A549 (cell line): Measurements from ENCODE around the gene OR2A1. TPM values are rescaled to one million over a fixed set of nuclear protein-coding genes. Genes with fewer than 3 reads are reported as not detected.
"Not testable (repeated sequence)": the region's sequence is repeated elsewhere in the genome, so short reads cannot be mapped to it uniquely, and the experiment has no call there.

Source experiments
- ATAC-seq, 2 experiments: fragments of 200-7000 bp in 1 of 2; fragments of >200 bp in 1 of 2; cut with Nextera tagmentation in 1 of 2; cut with Tn5 transposase in 1 of 2; 3 replicates each; pipeline versions ENCODE4 v1.8.0 to v1.9.1; 2018 to 2020; ENCODE audit warnings: mild to moderate bottlenecking in 1 of 2, moderate library complexity in 1 of 2
- CTCF ChIA-PET: fragments of 300-600 bp; sonication (Branson Sonifier 250); formaldehyde crosslinking; extraction: SDS; loops from one replicate; lab custom pipeline; 2021; ENCODE audit warnings: antibody characterized with exemption, inconsistent platforms; lab: Yijun Ruan, JAX
- POLR2A ChIA-PET: fragments of 350-600 bp; formaldehyde crosslinking; extraction: SDS; loops from one replicate; lab custom pipeline; 2021; ENCODE audit warnings: antibody characterized with exemption, inconsistent platforms; lab: Yijun Ruan, JAX
- DNase-seq, 2 experiments: peaks; one replicate each; pipeline versions ENCODE4 v3.0.0 to v3.0.0-alpha.2; 2011 to 2016; ENCODE audit warnings: low read depth in 1 of 2, low spot score in 1 of 2
- FAIRE-seq: peaks from 2 replicates; lab custom pipeline; 2011; peaks lifted over from hg19 to GRCh38; lab: Jason Lieb, UNC
- H3K27ac ChIP-seq, 2 experiments: fragments of >200 bp; sonication (Bioruptor Twin); formaldehyde crosslinking; 3 replicates each; pipeline ENCODE4 v1.5.1; 2016 to 2017
- H3K4me1 ChIP-seq: fragments of >200 bp; sonication (Bioruptor Twin); formaldehyde crosslinking; 3 replicates; pipeline ENCODE4 v1.6.1; 2016
- H3K4me2 ChIP-seq: fragments of >200 bp; sonication (Bioruptor Twin); formaldehyde crosslinking; 3 replicates; pipeline ENCODE4 v1.6.1; 2016
- H3K4me3 ChIP-seq: fragments of >200 bp; sonication (Bioruptor Twin); formaldehyde crosslinking; 3 replicates; pipeline ENCODE4 v1.5.1; 2016
- H3K9me3 ChIP-seq: fragments of >200 bp; sonication (Bioruptor Twin); formaldehyde crosslinking; 3 replicates; pipeline ENCODE4 v1.6.1; 2016
- WGBS: methylation state at CpG from one replicate; pipeline ENCODE4 v1.1.6; 2017; ENCODE audit errors: missing lambda C conversion rate; 5-methylcytosine and 5-hydroxymethylcytosine counted together
- polyA plus RNA-seq, 4 experiments: library from polyadenylated mRNA; depleted of rRNA in 3 of 4; stranded (reverse); fragments of >200 nt; fragmentation: RNase III in 1 of 4; extraction: RNeasy Plus Mini Kit Qiagen cat#74134 plus additional on column Dnase treatment in 1 of 4; gene quantifications; 2 replicates in 3 of 4; 3 replicates in 1 of 4; pipeline ENCODE4 v1.2.3, GENCODE V29; 2011 to 2017

The OR2A1 gene
- polyA plus RNA-seq, 2 of the 4 experiments (the other 2 are of a cell fraction): not detected

DNA sequence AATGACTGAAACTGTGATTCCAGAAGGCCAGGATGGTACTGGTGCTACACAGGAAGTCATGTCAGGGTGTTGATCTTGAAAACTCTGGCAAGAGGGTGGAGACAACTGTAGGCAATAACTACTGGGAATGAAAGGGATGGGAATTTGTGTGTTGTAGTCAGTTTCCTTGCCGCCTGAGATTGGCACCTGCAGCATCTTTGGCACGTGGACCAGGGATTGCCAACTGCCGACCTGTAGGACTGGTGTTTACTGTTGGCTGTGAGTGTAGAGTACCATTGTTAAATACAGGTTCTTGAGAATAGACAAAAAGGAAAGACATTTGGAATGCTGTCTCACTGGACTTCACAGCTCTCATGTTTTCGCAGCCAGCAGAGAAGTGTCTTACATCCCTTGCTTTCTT is 11.1 kb downstream of the OR2A1 start:
- H3K9me3 ChIP-seq, ATAC-seq, CTCF ChIA-PET, DNase-seq, H3K4me2 ChIP-seq, POLR2A ChIA-PET, H3K27ac ChIP-seq, H3K4me3 ChIP-seq, H3K4me1 ChIP-seq, FAIRE-seq: not testable (repeated sequence)
- WGBS: 65% methylated on average over 3 of the region's 4 CpGs

DNA sequence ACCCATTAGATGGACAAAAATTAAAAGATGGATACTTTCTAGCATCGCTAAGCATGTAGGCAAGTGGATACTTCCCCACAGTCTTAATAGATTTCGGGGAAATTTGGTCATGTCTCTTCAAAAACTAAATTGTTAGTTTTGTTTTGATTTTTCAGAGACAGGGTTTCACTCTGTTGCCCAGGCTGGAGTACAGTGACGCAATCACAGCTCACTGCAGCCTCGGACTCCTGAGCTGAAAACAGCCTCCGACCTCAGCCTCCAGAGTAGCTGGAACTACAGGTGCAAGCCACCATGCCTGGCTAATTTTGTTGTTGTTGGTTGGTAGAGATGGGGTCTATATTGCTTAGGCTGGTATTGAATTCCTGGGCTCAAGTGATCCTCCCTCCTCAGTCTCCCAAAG is 13.6 kb downstream of the OR2A1 start:
- H3K9me3 ChIP-seq, DNase-seq, FAIRE-seq, H3K4me3 ChIP-seq, H3K4me2 ChIP-seq, POLR2A ChIA-PET, ATAC-seq, H3K4me1 ChIP-seq, H3K27ac ChIP-seq, CTCF ChIA-PET: not testable (repeated sequence)
- WGBS: 41% methylated on average over 4 of the region's 5 CpGs

DNA sequence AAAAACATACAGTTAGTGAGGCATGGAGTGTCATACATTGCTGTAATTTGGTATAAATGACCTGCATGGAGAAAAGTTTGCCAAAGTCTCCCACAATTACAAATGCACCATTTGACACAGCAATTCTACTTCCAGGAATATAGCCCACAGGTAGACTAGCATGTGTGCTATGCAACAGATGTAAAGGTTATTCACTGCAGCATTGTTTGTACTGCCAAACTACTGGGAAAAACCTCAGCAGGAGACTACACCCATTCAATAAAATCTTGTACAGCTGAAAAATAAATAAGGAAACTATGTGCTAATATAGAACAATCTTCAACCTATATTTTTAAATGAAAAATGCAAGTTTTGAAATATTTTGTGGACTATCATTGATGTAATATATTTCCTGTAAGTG is 17.8 kb downstream of the OR2A1 start:
- H3K4me1 ChIP-seq, H3K4me2 ChIP-seq, H3K4me3 ChIP-seq, H3K27ac ChIP-seq, ATAC-seq, POLR2A ChIA-PET, H3K9me3 ChIP-seq, DNase-seq, CTCF ChIA-PET, FAIRE-seq: not testable (repeated sequence)

DNA sequence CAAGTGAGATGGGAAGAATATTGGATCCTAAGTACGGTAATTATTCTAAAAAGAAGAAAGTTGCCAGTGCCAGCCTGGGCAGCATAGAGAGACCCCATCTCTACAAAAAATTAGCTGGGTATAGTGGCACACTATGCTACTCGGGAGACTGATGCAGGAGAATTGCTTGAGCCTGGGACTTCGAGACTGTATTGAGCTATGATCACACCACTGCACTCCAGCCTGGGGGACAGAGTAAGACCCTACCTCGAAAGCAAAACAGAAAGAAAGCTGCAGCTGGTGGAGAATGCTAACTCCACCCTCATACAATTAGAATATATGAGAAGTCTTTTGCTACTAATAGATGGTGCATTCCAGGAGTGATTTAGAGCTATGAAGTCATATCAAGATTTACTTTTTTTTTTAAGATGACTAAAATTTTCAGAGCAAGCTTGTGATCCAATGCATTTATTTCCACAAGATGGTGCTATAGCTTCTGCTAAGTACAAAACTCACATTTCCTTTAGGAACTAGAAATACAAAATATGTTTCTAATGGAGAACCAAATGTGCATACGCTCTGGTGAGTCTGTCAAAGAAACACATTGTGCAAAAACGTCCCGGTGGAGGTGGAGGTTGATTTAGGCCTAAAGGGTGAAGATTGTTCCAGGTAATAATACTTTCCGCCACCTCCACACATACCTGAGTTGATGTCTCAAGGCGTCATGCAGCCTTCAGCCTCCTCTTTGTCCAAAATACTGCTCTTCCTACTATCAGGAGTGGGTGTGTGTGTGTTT is 19.2 kb downstream of the OR2A1 start:
- H3K4me3 ChIP-seq, H3K9me3 ChIP-seq, H3K4me2 ChIP-seq, H3K4me1 ChIP-seq, POLR2A ChIA-PET, H3K27ac ChIP-seq, DNase-seq: not testable (repeated sequence)
- CTCF ChIA-PET: interaction anchor here (0.6 to 1.2 kb wide), 3 partner anchors 60 to 106 kb away, joined by 3 to 5 read pairs (median 3); no protein-coding TSS in a partner anchor
- ATAC-seq: peak; percentile 55 to 79
- peak; percentile 99 for FAIRE-seq
- 41% methylated on average over 3 of the region's 9 CpGs for WGBS

DNA sequence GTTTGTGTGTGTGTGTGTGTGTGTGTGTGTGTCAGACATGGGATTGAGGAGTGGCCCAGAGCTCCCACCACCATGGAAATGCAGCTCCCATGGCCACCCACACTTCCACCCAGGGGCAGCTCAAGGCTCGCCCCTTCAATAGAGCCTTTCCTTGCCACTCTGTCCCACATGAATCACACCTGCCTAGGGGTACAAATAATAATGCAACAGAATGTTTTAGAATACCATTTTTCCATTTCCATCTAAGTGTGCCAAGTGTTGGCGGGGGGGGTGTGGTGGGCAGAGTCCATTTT is 19.7 kb downstream of the OR2A1 start:
- H3K27ac ChIP-seq, FAIRE-seq, DNase-seq, H3K4me3 ChIP-seq, POLR2A ChIA-PET, H3K4me2 ChIP-seq, H3K4me1 ChIP-seq, H3K9me3 ChIP-seq: not testable (repeated sequence)
- ATAC-seq: peak; percentile 19 to 50; a peak in 3 of 6 replicates
- CTCF ChIA-PET: interaction anchor here (0.6 to 1.2 kb wide), 3 partner anchors 60 to 105 kb away, joined by 3 to 5 read pairs (median 3); no protein-coding TSS in a partner anchor
- 65% methylated on average over 2 of the region's 2 CpGs for WGBS

DNA sequence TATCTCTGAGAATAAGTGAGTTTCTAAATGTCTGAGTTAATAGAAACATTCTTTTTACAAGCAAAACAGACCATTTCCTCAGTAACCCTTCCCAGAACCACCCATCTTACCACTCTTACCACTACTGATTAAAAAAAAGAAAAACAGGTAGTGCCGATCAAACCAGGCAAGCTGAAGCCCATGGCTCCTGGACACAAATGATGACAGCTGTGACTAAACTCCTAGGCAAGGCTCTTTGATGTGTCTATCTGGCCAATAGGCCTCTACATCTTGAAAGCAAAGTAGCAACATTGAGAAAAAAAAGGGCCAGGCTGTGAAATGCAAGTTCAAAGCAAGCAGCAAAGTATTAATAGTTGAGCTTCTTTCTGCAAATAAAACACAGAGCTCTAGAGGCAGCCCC is 36.4 kb downstream of the OR2A1 start:
- DNase-seq, H3K4me1 ChIP-seq, FAIRE-seq, H3K9me3 ChIP-seq, H3K27ac ChIP-seq, H3K4me3 ChIP-seq, H3K4me2 ChIP-seq, ATAC-seq, CTCF ChIA-PET, POLR2A ChIA-PET: not testable (repeated sequence)
- WGBS: no CpG with 5 or more reads among the region's 1 CpG

DNA sequence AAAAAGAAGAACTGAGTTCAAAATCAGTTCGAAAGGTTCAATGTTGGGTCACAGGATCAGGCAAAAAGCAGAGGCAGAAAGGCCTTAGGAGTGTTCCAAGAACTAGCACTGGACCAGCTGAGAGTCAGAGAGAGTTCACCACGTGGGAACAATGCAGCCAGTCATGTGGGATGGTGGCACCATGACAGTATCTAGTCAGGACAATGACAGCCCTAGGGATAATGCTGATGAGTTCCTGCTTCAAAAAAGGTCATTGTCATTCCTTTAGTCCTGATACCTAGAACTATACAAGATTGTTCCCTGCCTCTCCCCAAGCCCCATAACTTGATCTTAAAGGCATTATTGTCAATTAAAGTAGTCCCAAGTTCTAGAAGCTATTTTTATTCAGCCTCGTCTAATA is 39.4 kb downstream of the OR2A1 start:
- POLR2A ChIA-PET, FAIRE-seq, H3K4me1 ChIP-seq, CTCF ChIA-PET, H3K4me2 ChIP-seq, DNase-seq, H3K27ac ChIP-seq, H3K4me3 ChIP-seq, H3K9me3 ChIP-seq, ATAC-seq: not testable (repeated sequence)
- WGBS: 44% methylated on average over 2 of the region's 3 CpGs

DNA sequence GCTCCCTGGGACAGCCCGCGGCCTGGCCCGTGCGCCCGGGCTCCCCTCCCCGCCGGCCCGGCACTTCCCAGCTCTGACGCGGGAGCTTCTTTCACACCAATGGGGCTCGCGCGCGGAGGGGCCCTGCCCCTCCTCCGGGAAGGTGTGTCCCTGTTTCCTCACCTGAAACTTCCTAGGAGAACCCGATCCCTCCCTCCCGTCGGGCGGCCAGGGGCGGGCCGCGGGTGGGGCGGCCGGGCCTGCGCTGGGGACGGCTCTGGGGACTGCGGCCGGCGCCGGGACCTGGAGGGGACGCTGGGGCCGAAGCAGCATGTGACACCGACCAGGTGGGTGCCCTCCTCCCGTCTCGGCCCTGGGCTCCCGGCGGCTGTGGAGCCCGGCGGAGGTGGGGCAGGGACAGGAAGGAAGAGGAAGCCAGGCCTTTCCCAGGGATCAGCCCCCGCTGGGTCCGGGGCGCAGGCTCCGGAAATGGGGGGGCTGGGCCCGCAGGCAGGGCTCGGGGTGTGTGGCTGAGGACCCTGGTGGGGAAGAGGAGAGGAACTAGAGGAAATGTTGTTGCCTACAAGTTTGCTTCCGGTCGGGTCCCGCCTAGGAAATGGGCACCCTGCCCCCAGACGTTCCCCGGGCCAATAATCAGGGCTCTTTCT is 43.1 kb downstream of the OR2A1 start, which contains the start of gene ARHGEF5:
Gene ARHGEF5, plus strand, starts transcription at position 227 of the 647 bp plus-strand sequence. CDS start 7,268 bp downstream, outside the sequence.
- H3K4me2 ChIP-seq, H3K4me1 ChIP-seq, FAIRE-seq, H3K9me3 ChIP-seq, CTCF ChIA-PET, H3K27ac ChIP-seq, H3K4me3 ChIP-seq, DNase-seq, POLR2A ChIA-PET: not testable (repeated sequence)
- peak; percentile 67 to 81 for ATAC-seq
- WGBS: no CpG with 5 or more reads among the region's 50 CpGs

DNA sequence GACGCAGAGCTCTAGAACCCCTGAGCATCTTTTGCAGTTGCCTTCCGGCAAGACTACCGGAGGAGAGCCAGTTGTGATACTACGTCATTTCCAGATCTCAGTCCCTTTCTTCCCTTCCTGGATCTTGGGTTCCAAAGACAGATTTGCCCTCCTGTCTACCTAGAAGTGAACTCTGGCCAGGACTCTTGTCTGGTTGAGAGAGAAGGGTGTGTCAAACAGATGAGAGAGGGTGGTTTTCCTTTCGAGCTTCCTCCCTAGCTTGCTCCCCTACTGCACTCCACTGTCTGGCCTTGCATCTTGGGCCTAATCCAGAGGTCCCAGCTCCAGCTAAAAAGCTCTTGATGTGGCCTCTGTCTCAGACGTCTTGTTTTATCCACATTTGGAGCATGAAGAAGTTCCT is 44.0 kb downstream of the OR2A1 start:
- CTCF ChIA-PET, H3K4me1 ChIP-seq, ATAC-seq, DNase-seq, H3K9me3 ChIP-seq, H3K4me2 ChIP-seq, H3K27ac ChIP-seq, H3K4me3 ChIP-seq, POLR2A ChIA-PET, FAIRE-seq: not testable (repeated sequence)
- no CpG with 5 or more reads among the region's 6 CpGs for WGBS

DNA sequence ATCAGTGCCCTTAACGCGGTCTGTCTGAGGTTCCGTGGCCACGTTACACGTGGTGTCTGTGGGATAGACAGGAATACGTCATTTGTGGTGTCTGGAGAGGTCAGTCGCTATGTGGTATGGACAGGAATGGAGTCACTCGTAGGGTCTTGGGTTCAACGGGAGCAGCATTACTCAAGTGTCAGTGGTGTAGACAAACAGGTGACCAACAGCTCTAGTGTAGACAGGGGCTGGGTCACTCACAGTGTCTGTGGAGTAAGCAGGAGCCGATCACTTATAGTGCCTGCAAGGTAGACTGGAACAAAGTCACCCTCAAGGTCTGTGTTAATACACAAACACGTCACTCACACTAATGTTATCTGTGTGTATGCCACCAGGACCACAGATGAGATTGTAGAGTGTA is 44.6 kb downstream of the OR2A1 start:
- POLR2A ChIA-PET, H3K27ac ChIP-seq, DNase-seq, CTCF ChIA-PET, H3K4me2 ChIP-seq, H3K4me1 ChIP-seq, H3K4me3 ChIP-seq, ATAC-seq, H3K9me3 ChIP-seq, FAIRE-seq: not testable (repeated sequence)
- WGBS: 78% methylated on average over 2 of the region's 11 CpGs

DNA sequence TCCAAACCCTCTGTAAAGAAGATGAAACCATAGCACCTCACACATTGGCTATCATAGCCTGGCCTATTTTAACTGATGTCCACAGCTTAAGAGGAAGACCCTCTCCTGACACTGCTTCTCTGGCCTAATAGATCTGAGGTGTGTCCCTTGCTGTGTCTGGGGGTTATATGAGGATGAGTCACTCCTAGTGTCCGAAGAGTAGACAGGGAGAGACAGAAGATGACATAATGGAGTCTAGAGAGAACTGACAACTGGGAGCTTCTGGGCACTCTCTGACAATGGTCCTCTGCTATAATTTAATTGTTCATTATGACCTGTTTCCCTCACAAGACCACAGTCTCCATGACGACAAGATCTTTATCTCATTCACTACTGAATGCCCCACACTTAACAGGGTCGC is 49.8 kb downstream of the OR2A1 start:
- H3K4me1 ChIP-seq, H3K4me2 ChIP-seq, DNase-seq, H3K9me3 ChIP-seq, H3K4me3 ChIP-seq, FAIRE-seq, H3K27ac ChIP-seq, POLR2A ChIA-PET, CTCF ChIA-PET, ATAC-seq: not testable (repeated sequence)
- no CpG with 5 or more reads among the region's 3 CpGs for WGBS
